Transverse colon (tissue), 4 donors: ENCODE results near the gene KRTAP6-1. TPM values are rescaled to one million over a fixed set of nuclear protein-coding genes. Genes with fewer than 3 reads are reported as not detected.

Source experiments
- DNase-seq: peaks from one replicate; pipeline ENCODE4 v3.0.0-alpha.2; 2019
- H3K27ac ChIP-seq, 4 donors: fragments of 200-600 bp; sonication (generic); 2 replicates each; pipeline ENCODE4 v1.5.1; 2016 to 2018; ENCODE audit warnings: inconsistent platforms in 4 of 4
- H3K27me3 ChIP-seq: fragments of 200-600 bp; sonication (generic); 2 replicates; pipeline ENCODE4 v1.5.1; 2017; ENCODE audit warnings: inconsistent platforms
- H3K36me3 ChIP-seq, 4 donors: fragments of 200-600 bp; sonication (generic); 2 replicates each; pipeline ENCODE4 v1.5.1; 2017 to 2019; ENCODE audit warnings: inconsistent platforms in 4 of 4
- H3K4me1 ChIP-seq, 4 donors: fragments of 200-600 bp; sonication (generic); 2 replicates each; pipeline ENCODE4 v1.5.1; 2017 to 2020; ENCODE audit warnings: inconsistent platforms in 4 of 4
- H3K4me3 ChIP-seq, 4 donors: fragments of 200-600 bp; sonication (generic); 1 replicate in 1 of 4; 2 replicates in 3 of 4; pipeline versions ENCODE4 v1.5.1 to v1.6.1; 2017 to 2019; ENCODE audit warnings: inconsistent platforms in 4 of 4
- H3K9me3 ChIP-seq, 2 donors: fragments of 200-600 bp; sonication (generic); 2 replicates each; pipeline ENCODE4 v1.5.1; 2017 to 2019; ENCODE audit warnings: inconsistent platforms in 2 of 2
- CTCF ChIP-seq, 5 experiments: fragments of 200-600 bp in 3 of 5; fragments of 450-650 bp in 2 of 5; sonication (generic) in 3 of 5; IDR thresholded peaks; 1 replicate in 2 of 5; 2 replicates in 3 of 5; pipeline ENCODE4 v1.5.1; 2016 to 2017; ENCODE audit warnings: antibody characterized with exemption in 5 of 5, inconsistent platforms in 3 of 5, mild to moderate bottlenecking in 2 of 5, moderate library complexity in 1 of 5
- EP300 ChIP-seq: sonication (generic); formaldehyde crosslinking; IDR thresholded peaks from one replicate; pipeline ENCODE4 v1.6.1; 2017; ENCODE audit warnings: antibody characterized with exemption, low read depth
- POLR2A ChIP-seq: fragments of 450-650 bp; IDR thresholded peaks from one replicate; pipeline ENCODE4 v1.6.1; 2016; ENCODE audit warnings: antibody characterized with exemption, mild to moderate bottlenecking, moderate library complexity
- POLR2AphosphoS5 ChIP-seq, 3 donors: sonication (generic); formaldehyde crosslinking; IDR thresholded peaks; one replicate each; pipeline ENCODE4 v1.6.1; 2016; ENCODE audit warnings: antibody characterized with exemption in 3 of 3
- WGBS, 2 donors: methylation state at CpG; one replicate each; pipeline ENCODE4 v1.1.5; 2018; ENCODE audit warnings: low coverage in 1 of 2; 5-methylcytosine and 5-hydroxymethylcytosine counted together
- in situ Hi-C, 4 donors: fragments of 200-750 bp; cut with MboI; loops; one replicate each; pipeline versions ENCODE4 v1.15.0 to v1.15.1; 2017; ENCODE audit warnings: low sequenced_read_pairs in 3 of 4, low pct_ligation_motif_present in 1 of 4, low pct_unique_long_range_greater_than_20kb in 1 of 4
- intact Hi-C: fragments of 100-400 bp; cut with DNase I; formaldehyde crosslinking; loops from one replicate; pipeline ENCODE4 v1.15.1; 2023; ENCODE audit warnings: low total_unique reads
- total RNA-seq, 4 donors: library from RNA; depleted of rRNA; stranded (reverse); fragments of >200 nt; gene quantifications; one replicate each; pipeline ENCODE4 v1.1.0, GENCODE V29; 2016

KRTAP6-1 gene
- total RNA-seq, 4 donors from 2014 or later, result not detected

- H3K27ac ChIP-seq, result no peak within 1 kb of the TSS
- DNase-seq, result no peak
- H3K36me3 ChIP-seq, result no peaks in the 10 kb centered on the region
- intact Hi-C loops (loop anchor here (10.0 kb wide), 1 partner anchor 64 kb away; no protein-coding TSS in a partner anchor), in situ Hi-C loops (no loop called here)
- H3K4me1 ChIP-seq, result no peaks in the 10 kb centered on the region
- no peak for TF ChIP-seq EP300
- no peak for TF ChIP-seq CTCF (IDR thresholded peaks at IDR 0.05)
- no peaks in the 10 kb centered on the region for H3K9me3 ChIP-seq
- no peaks in the 10 kb centered on the region for H3K27me3 ChIP-seq
- 29 to 33% methylated on average over 1 of the region's 1 CpG for WGBS, 2 donors
- no peak within 1 kb of the TSS for H3K4me3 ChIP-seq
Measured at GRCh38 chr21:30600787-30601186, 12.9 kb downstream of the KRTAP6-1 start, which contains the start of gene KRTAP22-1. KRTAP22-1 (plus strand) TSS chr21:30601087.

DNA sequence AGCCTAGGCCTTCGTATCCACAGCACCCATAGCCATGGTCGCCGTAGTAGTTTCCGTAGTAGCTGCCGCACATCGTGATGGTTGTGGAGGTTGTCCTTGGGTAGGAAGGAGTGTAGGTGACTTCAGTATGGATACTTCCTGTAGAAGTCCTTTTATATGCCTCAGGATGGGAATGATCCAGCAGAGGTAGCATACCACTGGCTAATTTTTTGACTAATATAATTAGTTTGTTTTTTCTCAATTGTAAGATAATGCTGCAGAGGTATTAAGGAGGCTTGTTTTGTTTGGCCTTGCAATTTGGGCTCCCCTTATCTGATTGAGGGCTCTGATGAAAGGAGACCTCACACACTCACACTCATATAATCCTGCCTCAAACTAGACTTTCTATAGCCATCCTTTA, 14.9 kb downstream of the KRTAP6-1 start, which contains the start of gene KRTAP6-2:
KRTAP6-2 (minus strand) TSS at position 101 of the 400 bp plus-strand sequence; CDS start at position 73, 28 bp downstream.
- in situ Hi-C loops (no loop called here), intact Hi-C loops (no loop called here)
- TF ChIP-seq POLR2A (no peak), POLR2AphosphoS5 (IDR thresholded peaks at IDR 0.05) (no peak), EP300 (no peak), CTCF (IDR thresholded peaks at IDR 0.05) (no peak)
- Histone ChIP-seq H3K4me1 (no peaks in the 10 kb centered on the region), H3K27ac (no peak within 1 kb of the TSS), H3K4me3 (no peak within 1 kb of the TSS), H3K36me3 (no peaks in the 10 kb centered on the region), H3K9me3 (no peaks in the 10 kb centered on the region), H3K27me3 (no peaks in the 10 kb centered on the region)
- WGBS, 2 donors, result 96% methylated on average over 6 of the region's 6 CpGs; no CpG with 5 or more reads in 1 of the 2 donors
- no peak for DNase-seq

GRCh38 chr21:30592140-30592539, 21.6 kb downstream of the KRTAP6-1 start, which contains the start of gene KRTAP6-3:
KRTAP6-3 (plus strand) TSS chr21:30592440; CDS start chr21:30592446, 6 bp downstream.
- TF ChIP-seq POLR2A (no peak), CTCF (IDR thresholded peaks at IDR 0.05) (no peak), POLR2AphosphoS5 (IDR thresholded peaks at IDR 0.05) (no peak), EP300 (no peak)
- 85 to 89% methylated on average over 2 to 4 of the region's 4 CpGs for WGBS, 2 donors
- no peaks in the 10 kb centered on the region for H3K27me3 ChIP-seq

DNA sequence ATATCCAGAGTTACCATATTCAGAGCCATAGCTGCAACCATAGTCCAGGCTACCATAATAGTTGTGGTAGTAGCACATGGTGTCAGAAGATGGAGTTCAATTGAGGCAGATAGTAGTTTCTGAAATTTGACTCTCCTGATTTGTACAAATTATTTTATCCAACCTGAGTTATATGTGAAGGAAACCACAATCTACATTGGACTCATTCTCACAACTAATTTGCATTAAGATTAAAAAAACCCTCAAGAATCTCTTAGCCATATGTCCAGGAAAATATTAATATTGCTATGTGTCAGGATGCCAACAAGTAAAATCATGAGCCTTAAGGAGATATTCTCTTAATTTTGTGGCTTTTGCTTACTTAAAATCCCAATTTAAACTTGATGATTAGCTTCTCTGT, 23.4 kb downstream of the KRTAP6-1 start, which contains the start of gene KRTAP22-2:
KRTAP22-2 (minus strand) TSS at position 101 of the 400 bp plus-strand sequence.
- no peaks in the 10 kb centered on the region for H3K4me1 ChIP-seq
- intact Hi-C loops, result no loop called here
- no peaks in the 10 kb centered on the region for H3K36me3 ChIP-seq
- in situ Hi-C loops, result no loop called here
- DNase-seq, result no peak
- H3K27me3 ChIP-seq, result no peaks in the 10 kb centered on the region
- H3K27ac ChIP-seq, result no peak within 1 kb of the TSS
- no peak within 1 kb of the TSS for H3K4me3 ChIP-seq
- TF ChIP-seq CTCF (IDR thresholded peaks at IDR 0.05) (no peak), POLR2AphosphoS5 (IDR thresholded peaks at IDR 0.05) (no peak), EP300 (no peak), POLR2A (no peak)
- H3K9me3 ChIP-seq, result no peaks in the 10 kb centered on the region

More at GRCh38 chr21:30592140-30592539, 21.6 kb downstream of the KRTAP6-1 start, which contains the start of gene KRTAP6-3:
- no peaks in the 10 kb centered on the region for H3K4me1 ChIP-seq
- no peaks in the 10 kb centered on the region for H3K36me3 ChIP-seq
- H3K9me3 ChIP-seq, result no peaks in the 10 kb centered on the region
- intact Hi-C loops (no loop called here), in situ Hi-C loops (no loop called here)
- DNase-seq, result no peak
- H3K4me3 ChIP-seq, result no peak within 1 kb of the TSS
- H3K27ac ChIP-seq, result no peak within 1 kb of the TSS
